ENCODE results near the gene RFPL3. TPM values are rescaled to one million over a fixed set of nuclear protein-coding genes. Genes with fewer than 3 reads are reported as not detected.
"Not testable (repeated sequence)": the region's sequence is repeated elsewhere in the genome, so short reads cannot be mapped to it uniquely, and the experiment has no call there.

Gene RFPL3
- polyA plus RNA-seq, 3 donors: not detected

- Histone ChIP-seq H3K27ac (ENCODE audit: low read depth in 1 of 2, low read length in 2 of 2) (no peak overlapping the region), H2AFZ (ENCODE audit: insufficient read depth, low read depth, low read length, poor library complexity, severe bottlenecking) (no peak overlapping the region), H3K4me2 (replicated peaks; ENCODE audit: extremely low read depth, low read length, poor library complexity, severe bottlenecking) (no peak overlapping the region), H3K9me3 (replicated peaks in 1 of 2; ENCODE audit: control insufficient read depth in 1 of 2, insufficient read depth in 1 of 2, low read length in 2 of 2) (no peaks in the 10 kb centered on the region), H4K20me1 (ENCODE audit: insufficient read depth, low read length) (no peaks in the 10 kb centered on the region), H3K79me2 (ENCODE audit: insufficient read depth, low read length) (no peaks in the 10 kb centered on the region), H3K4me3 (replicated peaks in 1 of 3; ENCODE audit: low read depth in 2 of 3, low read length in 3 of 3) (no peak overlapping the region), H3K36me3 (replicated peaks in 1 of 2; ENCODE audit: control insufficient read depth in 1 of 2, insufficient read depth in 2 of 2, low read length in 2 of 2) (no peaks in the 10 kb centered on the region), H3K9ac (ENCODE audit: insufficient read depth, low read length, poor library complexity, severe bottlenecking) (no peak overlapping the region), H3K27me3 (ENCODE audit: control insufficient read depth in 2 of 2, insufficient read depth in 2 of 2, low read length in 2 of 2) (peaks cover 0 to under 1% of the 10 kb centered on the region in 2 donors), H3K4me1 (ENCODE audit: control insufficient read depth in 1 of 2, insufficient read depth in 2 of 2, low read length in 2 of 2) (no peaks in the 10 kb centered on the region)
- 86% methylated on average over 8 of the region's 10 CpGs for WGBS (ENCODE audit: insufficient coverage)
- H3K36me3 Mint-ChIP-seq: no peaks in the 10 kb centered on the region
- H3K4me3 Mint-ChIP-seq: no peak overlapping the region
- no peaks in the 10 kb centered on the region for H3K4me1 Mint-ChIP-seq
- DNase-seq: no peak
- intact Hi-C loops (cut with micrococcal nuclease): no loop called here
- H3K9me3 Mint-ChIP-seq: peaks cover 0 to 1% (median 0%) of the 10 kb centered on the region in 7 donors
- peaks cover 8 to 14% (median 14%) of the 10 kb centered on the region in 3 donors for H3K27me3 Mint-ChIP-seq (ENCODE audit: low read depth in 3 of 3)
- no peak for TF ChIP-seq CTCF (IDR thresholded peaks at IDR 0.05)
- H3K27ac Mint-ChIP-seq: no peak overlapping the region
Observed at GRCh38 chr22:32336771-32337424, 20.8 kb upstream of the RFPL3 start.

- H3K9ac ChIP-seq (ENCODE audit: insufficient read depth, low read length, poor library complexity, severe bottlenecking); H3K4me3 Mint-ChIP-seq; DNase-seq; H3K9me3 Mint-ChIP-seq; H3K79me2 ChIP-seq (ENCODE audit: insufficient read depth, low read length); H3K27ac Mint-ChIP-seq; H3K36me3 Mint-ChIP-seq; H3K4me1 ChIP-seq (ENCODE audit: control insufficient read depth in 1 of 2, insufficient read depth in 2 of 2, low read length in 2 of 2); H3K27ac ChIP-seq (ENCODE audit: low read depth in 1 of 2, low read length in 2 of 2); H3K4me2 ChIP-seq (replicated peaks; ENCODE audit: extremely low read depth, low read length, poor library complexity, severe bottlenecking); H3K4me1 Mint-ChIP-seq; H2AFZ ChIP-seq (ENCODE audit: insufficient read depth, low read depth, low read length, poor library complexity, severe bottlenecking); H3K9me3 ChIP-seq (replicated peaks in 1 of 2; ENCODE audit: control insufficient read depth in 1 of 2, insufficient read depth in 1 of 2, low read length in 2 of 2); H3K36me3 ChIP-seq (replicated peaks in 1 of 2; ENCODE audit: control insufficient read depth in 1 of 2, insufficient read depth in 2 of 2, low read length in 2 of 2); H4K20me1 ChIP-seq (ENCODE audit: insufficient read depth, low read length); H3K4me3 ChIP-seq (replicated peaks in 1 of 3; ENCODE audit: low read depth in 2 of 3, low read length in 3 of 3); intact Hi-C loops (cut with micrococcal nuclease); H3K27me3 ChIP-seq (ENCODE audit: control insufficient read depth in 2 of 2, insufficient read depth in 2 of 2, low read length in 2 of 2): not testable (repeated sequence)
- WGBS (ENCODE audit: insufficient coverage): 100% methylated on average over 1 of the region's 6 CpGs
- H3K27me3 Mint-ChIP-seq (ENCODE audit: low read depth in 3 of 3): peaks cover 8 to 17% (median 14%) of the 10 kb centered on the region in 3 donors
Observed at GRCh38 chr22:32337425-32337824, 20.2 kb upstream of the RFPL3 start.
